Endothelial cell of umbilical vein (primary cell): Measurements from ENCODE around the gene TMEM59L. TPM values are rescaled to one million over a fixed set of nuclear protein-coding genes. Genes with fewer than 3 reads are reported as not detected.

Experiments
- BruUV-seq: library from RNA; stranded (reverse); fragments of 400-500 nt; replicated peaks from 2 replicates; lab custom pipeline; 2021; lab: Mats Ljungman, UMichigan
- CTCF ChIA-PET: fragments of 300-600, 350-600 bp; sonication (Branson Sonifier 250); formaldehyde crosslinking; loops from one replicate; lab custom pipeline; 2021; ENCODE audit warnings: antibody characterized with exemption, inconsistent platforms; lab: Charles Lee
- POLR2A ChIA-PET: fragments of 300-600, 350-600 bp; sonication (Branson Sonifier 250); formaldehyde crosslinking; loops from one replicate; lab custom pipeline; 2021; ENCODE audit warnings: antibody characterized with exemption, inconsistent platforms; lab: Charles Lee
- DNase-seq: peaks from one replicate; pipeline ENCODE4 v3.0.0-alpha.2; 2011; ENCODE audit warnings: low read depth, low spot score
- FAIRE-seq: peaks from 2 replicates; lab custom pipeline; 2011; peaks lifted over from hg19 to GRCh38; lab: Jason Lieb, UNC
- H2AFZ ChIP-seq: 2 replicates; pipeline ENCODE4 v1.6.0; 2012; ENCODE audit warnings: low read depth, low read length, control low read depth, inconsistent platforms
- H3K27ac ChIP-seq: 2 replicates; pipeline ENCODE4 v1.5.1; 2011; ENCODE audit warnings: low read depth, mild to moderate bottlenecking, control low read depth, low read length, moderate library complexity; ENCODE audit not compliant: insufficient read depth
- H3K27me3 ChIP-seq, 2 experiments: 2 replicates each; pipeline versions ENCODE4 v1.6.0 to v1.6.1; 2011; ENCODE audit warnings: low read length in 2 of 2, mixed read lengths in 1 of 2; ENCODE audit not compliant: control insufficient read depth in 2 of 2, insufficient read depth in 2 of 2
- H3K36me3 ChIP-seq, 2 experiments: 2 replicates in 1 of 2; 3 replicates in 1 of 2; pipeline ENCODE4 v1.5.1; 2011; ENCODE audit warnings: low read length in 2 of 2, mild to moderate bottlenecking in 1 of 2, moderate library complexity in 1 of 2; ENCODE audit not compliant: control insufficient read depth in 2 of 2, insufficient read depth in 2 of 2; ENCODE audit errors: extremely low read depth in 1 of 2
- H3K4me1 ChIP-seq: 3 replicates; pipeline ENCODE4 v1.5.1; 2011; ENCODE audit warnings: mild to moderate bottlenecking, low read length; ENCODE audit not compliant: control insufficient read depth, insufficient read depth; ENCODE audit errors: extremely low read depth
- H3K4me2 ChIP-seq: 2 replicates; pipeline ENCODE4 v1.6.1; 2011; ENCODE audit warnings: low read length, control low read depth, mixed read lengths; ENCODE audit not compliant: insufficient read depth
- H3K4me3 ChIP-seq, 3 experiments: fragments of 200-600 bp in 1 of 3; sonication (generic), shearing (Covaris generic) in 1 of 3; replicated peaks in 1 of 3; 2 replicates each; pipeline ENCODE4 v1.5.1; 2011 to 2016; ENCODE audit warnings: control low read depth in 3 of 3, low read length in 3 of 3, mild to moderate bottlenecking in 2 of 3, inconsistent platforms in 1 of 3, low read depth in 1 of 3, moderate library complexity in 1 of 3; ENCODE audit not compliant: insufficient read depth in 1 of 3
- H3K79me2 ChIP-seq: 2 replicates; pipeline ENCODE4 v1.6.0; 2012; ENCODE audit warnings: low read length, inconsistent platforms; ENCODE audit not compliant: control insufficient read depth, insufficient read depth
- H3K9ac ChIP-seq: replicated peaks from 2 replicates; pipeline ENCODE3; 2011; ENCODE audit warnings: low read length, control low read depth; ENCODE audit not compliant: insufficient read depth; ENCODE audit errors: extremely low read depth
- H3K9me1 ChIP-seq: replicated peaks from 3 replicates; pipeline ENCODE4 v1.6.0; 2011; ENCODE audit warnings: mild to moderate bottlenecking, low read length; ENCODE audit not compliant: control insufficient read depth, insufficient read depth; ENCODE audit errors: extremely low read depth
- H3K9me3 ChIP-seq: replicated peaks from 2 replicates; pipeline ENCODE4 v1.5.1; 2012; ENCODE audit warnings: low read length, inconsistent platforms; ENCODE audit not compliant: control insufficient read depth, insufficient read depth
- H4K20me1 ChIP-seq: replicated peaks from 2 replicates; pipeline ENCODE3; 2011; ENCODE audit warnings: mild to moderate bottlenecking, low read length; ENCODE audit not compliant: control insufficient read depth, insufficient read depth; ENCODE audit errors: extremely low read depth
- EZH2 ChIP-seq: IDR thresholded peaks from 2 replicates; pipeline ENCODE4 v1.6.1; 2012; ENCODE audit warnings: borderline replicate concordance, low read depth, mild to moderate bottlenecking, moderate library complexity, low read length, inconsistent platforms; ENCODE audit not compliant: severe bottlenecking
- FOS ChIP-seq: IDR thresholded peaks from 2 replicates; pipeline ENCODE4 v1.6.1; 2011; ENCODE audit warnings: mild to moderate bottlenecking, low read length, moderate library complexity, borderline replicate concordance; ENCODE audit not compliant: insufficient read depth
- GATA2 ChIP-seq: IDR thresholded peaks from 2 replicates; pipeline ENCODE4 v1.7.0; 2011; ENCODE audit warnings: low read depth, mild to moderate bottlenecking, moderate library complexity, mixed read lengths, low read length; ENCODE audit not compliant: insufficient read length, insufficient read depth
- JUN ChIP-seq: IDR thresholded peaks from 2 replicates; pipeline ENCODE4 v1.6.1; 2011; ENCODE audit warnings: borderline replicate concordance, low read depth; ENCODE audit not compliant: insufficient read length, insufficient read depth
- MAX ChIP-seq: IDR thresholded peaks from 2 replicates; pipeline ENCODE4 v1.6.1; 2011; ENCODE audit not compliant: insufficient read depth, insufficient read length
- MYC ChIP-seq: IDR thresholded peaks from one replicate; pipeline ENCODE4 v1.6.1; 2011; ENCODE audit warnings: mild to moderate bottlenecking, low read depth, low read length
- POLR2A ChIP-seq: IDR thresholded peaks from 2 replicates; pipeline ENCODE4 v1.6.1; 2012; ENCODE audit warnings: low read depth, mild to moderate bottlenecking, control low read depth, low read length
- POLR2AphosphoS5 ChIP-seq: IDR thresholded peaks from 2 replicates; pipeline ENCODE4 v1.6.1; 2012; ENCODE audit warnings: low read depth, mild to moderate bottlenecking, control low read depth, low read length, moderate library complexity; ENCODE audit not compliant: insufficient read depth
- dilution Hi-C: fragments of 300-500 bp; cut with MboI; formaldehyde crosslinking; loops from one replicate; pipeline ENCODE4 v1.15.0; 2019; ENCODE audit warnings: low sequenced_read_pairs; ENCODE audit not compliant: extremely low pct_ligation_motif_present
- intact Hi-C: fragments of 100-400 bp; cut with micrococcal nuclease; formaldehyde crosslinking; loops from one replicate; pipeline ENCODE4 v1.10.0; 2022
- polyA plus RNA-seq, 4 experiments: library from polyadenylated mRNA; depleted of rRNA in 3 of 4; stranded (reverse) in 3 of 4; unstranded in 1 of 4; fragments of >200 nt; gene quantifications; 2 replicates each; pipeline versions ENCODE4 v1.2.1 to v1.2.3, GENCODE V29; 2011 to 2012; ENCODE audit warnings: missing spikeins in 1 of 4
- total RNA-seq: library from RNA; stranded (reverse); gene quantifications from 2 replicates; pipeline ENCODE4 v1.2.3, GENCODE V29; 2021
- TF ChIP-seq, protein P1 (sequence below), 2 donors: IDR thresholded peaks; 1 replicate in 1 of 2; 2 replicates in 1 of 2; pipeline ENCODE4 v1.5.1; 2011; ENCODE audit warnings: low read length in 2 of 2, mild to moderate bottlenecking in 2 of 2, moderate library complexity in 2 of 2, control low read depth in 1 of 2, inconsistent platforms in 1 of 2, low read depth in 1 of 2; ENCODE audit not compliant: insufficient read depth in 1 of 2; ENCODE audit errors: extremely low read depth in 1 of 2

Gene TMEM59L
- total and polyA plus RNA-seq, 2 donors (not counting 3 experiments of a cell fraction or from before 2014, with no cell fraction given) = 0.43 to 0.97 TPM

DNA sequence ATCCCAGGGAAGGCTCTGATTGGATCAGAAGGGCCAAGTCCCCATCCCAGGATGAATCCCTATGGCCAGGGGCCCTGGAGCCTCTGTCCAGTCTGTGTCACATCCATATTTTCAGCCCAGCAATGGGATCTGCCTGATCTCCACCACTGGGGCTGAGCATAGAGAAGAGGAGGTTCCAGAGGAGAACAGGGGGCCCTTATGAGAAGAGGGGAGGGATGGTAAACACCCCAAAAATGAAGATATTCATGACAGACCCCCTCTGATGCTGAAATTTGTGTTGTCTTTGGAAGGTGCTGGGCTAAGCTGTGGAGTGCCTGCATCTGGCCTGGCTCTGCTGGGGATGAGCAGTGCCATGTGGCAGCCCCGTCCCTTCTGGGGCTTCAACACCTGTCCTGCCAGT, 38.6 kb downstream of the TMEM59L start:
- DNase-seq (no peak), FAIRE-seq (peak; percentile 53)
- TF ChIP-seq, protein P1, sequence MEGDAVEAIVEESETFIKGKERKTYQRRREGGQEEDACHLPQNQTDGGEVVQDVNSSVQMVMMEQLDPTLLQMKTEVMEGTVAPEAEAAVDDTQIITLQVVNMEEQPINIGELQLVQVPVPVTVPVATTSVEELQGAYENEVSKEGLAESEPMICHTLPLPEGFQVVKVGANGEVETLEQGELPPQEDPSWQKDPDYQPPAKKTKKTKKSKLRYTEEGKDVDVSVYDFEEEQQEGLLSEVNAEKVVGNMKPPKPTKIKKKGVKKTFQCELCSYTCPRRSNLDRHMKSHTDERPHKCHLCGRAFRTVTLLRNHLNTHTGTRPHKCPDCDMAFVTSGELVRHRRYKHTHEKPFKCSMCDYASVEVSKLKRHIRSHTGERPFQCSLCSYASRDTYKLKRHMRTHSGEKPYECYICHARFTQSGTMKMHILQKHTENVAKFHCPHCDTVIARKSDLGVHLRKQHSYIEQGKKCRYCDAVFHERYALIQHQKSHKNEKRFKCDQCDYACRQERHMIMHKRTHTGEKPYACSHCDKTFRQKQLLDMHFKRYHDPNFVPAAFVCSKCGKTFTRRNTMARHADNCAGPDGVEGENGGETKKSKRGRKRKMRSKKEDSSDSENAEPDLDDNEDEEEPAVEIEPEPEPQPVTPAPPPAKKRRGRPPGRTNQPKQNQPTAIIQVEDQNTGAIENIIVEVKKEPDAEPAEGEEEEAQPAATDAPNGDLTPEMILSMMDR (IDR thresholded peaks at IDR 0.05; ENCODE audit: extremely low read depth in 1 of 2, insufficient read depth in 1 of 2, low read depth in 1 of 2, low read length in 2 of 2) = no peak
- no peak for TF ChIP-seq JUN
- TF ChIP-seq GATA2 = no peak
- no peak for TF ChIP-seq FOS
- no peak for TF ChIP-seq EZH2
- no peak overlapping the region for H3K9ac ChIP-seq
- H3K4me2 ChIP-seq = no peak overlapping the region
- H3K27ac ChIP-seq = peak overlapping the region; percentile 67
- H3K9me1 ChIP-seq = no peaks in the 10 kb centered on the region
- intact Hi-C loops (loop anchor here (2.0 kb wide), 1 partner anchor 14 kb away; the partner anchor contains the start of gene KLHL26), dilution Hi-C loops (no loop called here)
- no peak overlapping the region for H3K4me3 ChIP-seq
- CTCF ChIA-PET = interaction anchor here (0.7 to 1.0 kb wide), 4 partner anchors 32 to 201 kb away, joined by 3 read pairs; partner anchors contain the start of gene CRTC1
- H3K36me3 ChIP-seq = no peaks in the 10 kb centered on the region
- H3K9me3 ChIP-seq = no peaks in the 10 kb centered on the region
- no TSS peak for BruUV-seq
- H3K79me2 ChIP-seq = no peaks in the 10 kb centered on the region
- H3K27me3 ChIP-seq = no peaks in the 10 kb centered on the region
- H2AFZ ChIP-seq = no peak overlapping the region
- POLR2A ChIA-PET = no interaction called here
- no peaks in the 10 kb centered on the region for H4K20me1 ChIP-seq
- peaks cover 30% of the 10 kb centered on the region for H3K4me1 ChIP-seq

DNA sequence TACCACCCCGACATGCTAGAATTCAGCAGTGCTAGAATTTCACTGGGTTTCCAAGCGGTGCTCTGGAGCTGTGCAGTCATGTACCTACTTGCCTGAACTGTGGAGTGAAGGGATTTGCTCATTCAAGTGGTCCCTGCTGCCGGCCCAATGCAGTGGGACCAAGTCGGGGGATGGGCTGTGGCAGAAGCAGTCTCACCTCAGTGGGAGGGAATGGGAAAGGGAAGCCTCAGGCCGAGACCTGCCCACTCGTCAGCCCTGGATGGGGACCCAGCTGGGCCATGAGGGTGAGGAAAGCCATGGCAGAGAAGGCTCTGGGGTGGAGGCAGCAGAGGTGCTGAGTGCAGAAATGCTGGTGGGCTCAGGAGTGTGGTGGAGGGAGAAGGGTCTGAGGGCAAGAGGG, 39.1 kb downstream of the TMEM59L start:
- H3K79me2 ChIP-seq = no peaks in the 10 kb centered on the region
- TF ChIP-seq FOS (no peak), JUN (no peak), POLR2AphosphoS5 (no peak), EZH2 (no peak), MYC (no peak), POLR2A (no peak), GATA2 (no peak), MAX (no peak)
- TF ChIP-seq, protein P1 (IDR thresholded peaks at IDR 0.05; ENCODE audit: extremely low read depth in 1 of 2, insufficient read depth in 1 of 2, low read depth in 1 of 2, low read length in 2 of 2) = no peak
- DNase-seq (no peak), FAIRE-seq (no peak)
- no peak overlapping the region for H3K4me2 ChIP-seq
- no TSS peak for BruUV-seq
- no peak overlapping the region for H3K27ac ChIP-seq
- POLR2A ChIA-PET = no interaction called here
- CTCF ChIA-PET = no interaction called here
- H3K9ac ChIP-seq = no peak overlapping the region
- H3K4me1 ChIP-seq = peaks cover 30% of the 10 kb centered on the region
- no peaks in the 10 kb centered on the region for H4K20me1 ChIP-seq
- no peak overlapping the region for H2AFZ ChIP-seq
- dilution Hi-C loops = no loop called here
- no peaks in the 10 kb centered on the region for H3K36me3 ChIP-seq
- no peaks in the 10 kb centered on the region for H3K27me3 ChIP-seq
- intact Hi-C loops = loop anchor here (2.0 kb wide), 1 partner anchor 15 kb away; the partner anchor contains the start of gene KLHL26
- H3K9me3 ChIP-seq = no peaks in the 10 kb centered on the region
- H3K9me1 ChIP-seq = no peaks in the 10 kb centered on the region
- H3K4me3 ChIP-seq = no peak overlapping the region
